ENCODE results near the gene OSTN. TPM values are rescaled to one million over a fixed set of nuclear protein-coding genes. Genes with fewer than 3 reads are reported as not detected.

Gene OSTN
- total and polyA plus RNA-seq, 12 donors, result under 0.01 TPM; not detected in 11

DNA sequence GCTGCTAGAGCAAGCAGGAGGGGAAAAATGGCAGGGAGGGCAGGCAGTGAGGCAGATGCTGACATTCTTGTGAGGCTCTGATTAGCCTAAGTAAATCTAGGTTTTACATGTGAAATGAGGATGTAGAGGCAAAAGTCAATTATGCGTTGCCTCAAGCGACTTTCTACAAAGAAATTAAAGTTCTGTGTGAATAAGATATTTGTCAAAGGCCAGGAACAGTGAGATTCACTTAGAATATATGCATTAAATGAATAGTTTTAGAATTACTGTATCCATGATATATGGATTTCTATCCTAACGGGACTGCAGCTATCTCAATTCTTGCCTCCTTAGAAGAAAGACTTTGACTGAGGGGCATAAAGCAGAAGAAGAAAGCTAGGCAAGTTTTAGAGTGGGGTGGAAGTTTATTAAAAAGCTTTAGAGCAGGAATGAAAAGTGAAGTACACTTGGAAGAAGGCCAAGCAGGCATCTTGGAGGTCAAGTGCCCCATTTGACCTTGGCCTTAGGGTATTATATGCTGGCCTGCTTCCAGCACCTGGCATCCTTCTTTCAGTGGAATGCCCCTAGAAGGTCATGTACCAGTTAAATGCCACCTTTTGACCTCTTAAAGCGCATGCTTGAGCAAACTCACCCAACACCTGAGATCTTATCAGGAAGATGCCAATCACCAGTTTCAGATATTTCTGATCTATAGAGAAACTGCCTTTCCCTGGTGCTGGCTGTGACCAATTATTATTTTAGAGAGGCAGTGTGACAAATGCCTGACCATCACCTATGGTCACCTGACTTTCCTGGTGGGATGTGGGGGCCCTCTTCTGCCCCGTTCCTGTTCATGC, 38.2 kb downstream of the OSTN start:
- Histone ChIP-seq H3K4me1 (replicated peaks in 1 of 2) (no peaks in the 10 kb centered on the region), H3K27ac (no peak overlapping the region), H3K36me3 (replicated peaks in 1 of 2) (no peaks in the 10 kb centered on the region), H3K27me3 (no peaks in the 10 kb centered on the region), H3K9me3 (replicated peaks in 1 of 3) (no peaks in the 10 kb centered on the region), H3K4me3 (no peak overlapping the region)
- TF ChIP-seq, protein P1, sequence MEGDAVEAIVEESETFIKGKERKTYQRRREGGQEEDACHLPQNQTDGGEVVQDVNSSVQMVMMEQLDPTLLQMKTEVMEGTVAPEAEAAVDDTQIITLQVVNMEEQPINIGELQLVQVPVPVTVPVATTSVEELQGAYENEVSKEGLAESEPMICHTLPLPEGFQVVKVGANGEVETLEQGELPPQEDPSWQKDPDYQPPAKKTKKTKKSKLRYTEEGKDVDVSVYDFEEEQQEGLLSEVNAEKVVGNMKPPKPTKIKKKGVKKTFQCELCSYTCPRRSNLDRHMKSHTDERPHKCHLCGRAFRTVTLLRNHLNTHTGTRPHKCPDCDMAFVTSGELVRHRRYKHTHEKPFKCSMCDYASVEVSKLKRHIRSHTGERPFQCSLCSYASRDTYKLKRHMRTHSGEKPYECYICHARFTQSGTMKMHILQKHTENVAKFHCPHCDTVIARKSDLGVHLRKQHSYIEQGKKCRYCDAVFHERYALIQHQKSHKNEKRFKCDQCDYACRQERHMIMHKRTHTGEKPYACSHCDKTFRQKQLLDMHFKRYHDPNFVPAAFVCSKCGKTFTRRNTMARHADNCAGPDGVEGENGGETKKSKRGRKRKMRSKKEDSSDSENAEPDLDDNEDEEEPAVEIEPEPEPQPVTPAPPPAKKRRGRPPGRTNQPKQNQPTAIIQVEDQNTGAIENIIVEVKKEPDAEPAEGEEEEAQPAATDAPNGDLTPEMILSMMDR (IDR thresholded peaks at IDR 0.05), result no peak
- no peak for TF ChIP-seq POLR2A (IDR thresholded peaks at IDR 0.05)
- DNase-seq, result no peak
- WGBS, 4 donors, result 83 to 90% (median 87%) methylated on average over 5 of the region's 5 CpGs
- intact Hi-C loops (cut with DNase I), result no loop called here

DNA sequence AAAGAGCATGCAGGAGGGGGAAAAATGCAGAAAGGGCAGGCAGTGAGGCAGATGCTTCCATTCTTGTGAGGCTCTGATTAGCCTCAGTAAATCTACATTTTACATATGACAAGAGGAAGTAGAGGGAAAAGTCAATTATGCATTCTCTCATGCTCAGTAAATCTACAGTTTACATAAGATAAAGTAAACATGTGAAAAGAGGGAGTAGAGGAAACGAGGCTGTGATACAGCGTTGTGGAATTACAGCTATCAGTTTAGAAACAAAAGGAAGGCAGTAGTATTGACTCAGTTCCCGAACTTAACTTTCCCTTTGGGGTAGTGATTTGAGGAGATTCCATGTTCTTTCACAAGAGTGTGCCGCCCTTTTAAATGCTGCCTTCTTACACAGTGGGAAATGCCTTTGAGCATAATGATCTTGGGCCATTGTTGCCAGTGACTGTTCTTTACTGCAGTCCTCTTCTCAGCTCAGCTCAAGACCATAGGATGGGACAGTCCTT, 39.3 kb downstream of the OSTN start:
- no peak for TF ChIP-seq POLR2A (IDR thresholded peaks at IDR 0.05)
- TF ChIP-seq, protein P1 (IDR thresholded peaks at IDR 0.05), result no peak
- intact Hi-C loops (cut with DNase I), result no loop called here
- WGBS, 4 donors, result 75 to 85% (median 76%) methylated on average over 4 of the region's 4 CpGs
- no peaks in the 10 kb centered on the region for H3K9me3 ChIP-seq (replicated peaks in 1 of 3)
- no peak overlapping the region for H3K4me3 ChIP-seq
- H3K36me3 ChIP-seq (replicated peaks in 1 of 2), result no peaks in the 10 kb centered on the region
- no peak overlapping the region for H3K27ac ChIP-seq
- no peaks in the 10 kb centered on the region for H3K27me3 ChIP-seq
- no peaks in the 10 kb centered on the region for H3K4me1 ChIP-seq (replicated peaks in 1 of 2)
- DNase-seq, result no peak

DNA sequence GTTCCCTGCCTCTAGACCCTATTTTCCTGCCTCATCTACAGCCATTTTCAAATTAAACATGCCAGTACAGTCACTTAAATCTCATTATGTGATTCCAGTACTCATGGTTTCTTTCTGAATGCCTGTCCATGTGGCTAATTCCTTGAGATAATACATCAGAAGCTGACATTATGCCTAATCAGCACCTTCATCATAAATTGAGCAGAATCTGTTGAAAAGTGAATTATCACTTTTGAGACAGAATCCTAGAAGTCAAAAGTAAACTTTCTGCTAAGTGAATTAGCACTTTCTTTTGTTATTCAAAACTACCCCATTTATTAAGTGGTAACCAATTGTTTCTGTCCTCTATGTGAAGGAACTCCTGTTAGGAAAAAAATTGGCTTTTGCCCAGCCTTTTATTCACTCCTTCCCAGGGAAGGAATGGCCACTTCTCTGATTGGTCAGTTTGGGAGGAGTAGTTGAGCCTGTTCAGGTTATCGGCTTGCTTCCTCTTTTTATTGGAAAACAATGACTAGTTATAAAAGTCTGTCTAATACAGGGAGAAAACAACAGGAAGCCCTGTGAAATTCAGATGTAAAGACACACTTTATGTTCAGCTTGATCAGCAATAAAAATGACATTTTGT, 40.5 kb downstream of the OSTN start:
- no peak for DNase-seq
- Histone ChIP-seq H3K27me3 (no peaks in the 10 kb centered on the region), H3K4me1 (replicated peaks in 1 of 2) (no peaks in the 10 kb centered on the region), H3K36me3 (replicated peaks in 1 of 2) (no peaks in the 10 kb centered on the region), H3K27ac (no peak overlapping the region), H3K9me3 (replicated peaks in 1 of 3) (no peaks in the 10 kb centered on the region), H3K4me3 (no peak overlapping the region)
- TF ChIP-seq, protein P1 (IDR thresholded peaks at IDR 0.05), result no peak
- no peak for TF ChIP-seq POLR2A (IDR thresholded peaks at IDR 0.05)
- WGBS, 4 donors, result 65 to 82% (median 66%) methylated on average over 1 of the region's 1 CpG
- intact Hi-C loops (cut with DNase I), result loop anchor here in 1 of 2 donors (10.0 kb wide), 1 partner anchor 155 kb away; no protein-coding TSS in a partner anchor

DNA sequence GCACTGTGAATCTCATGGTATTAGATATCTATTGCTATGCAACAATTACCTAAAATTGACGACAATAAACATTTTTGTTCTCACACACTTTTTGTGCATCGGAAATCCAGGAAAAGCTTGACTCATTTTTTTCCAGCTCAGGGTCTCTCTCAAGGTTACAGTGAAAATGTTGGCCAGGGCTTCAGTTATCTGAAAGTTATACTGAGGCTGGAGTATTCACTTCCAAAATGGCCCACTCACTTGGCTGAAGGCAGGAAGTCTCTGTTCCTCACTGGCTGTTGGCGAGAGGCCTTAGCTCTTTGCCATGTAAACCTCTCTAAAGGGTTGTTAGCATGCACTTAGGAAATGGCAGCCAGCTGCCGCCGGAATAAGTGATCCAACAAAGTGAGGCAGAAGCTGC, 41.4 kb downstream of the OSTN start:
- Histone ChIP-seq H3K9me3 (replicated peaks in 1 of 3) (no peaks in the 10 kb centered on the region), H3K27me3 (no peaks in the 10 kb centered on the region), H3K4me1 (replicated peaks in 1 of 2) (no peaks in the 10 kb centered on the region), H3K27ac (no peak overlapping the region), H3K4me3 (no peak overlapping the region), H3K36me3 (replicated peaks in 1 of 2) (no peaks in the 10 kb centered on the region)
- WGBS, 4 donors, result 75 to 82% (median 78%) methylated on average over 5 of the region's 5 CpGs
- TF ChIP-seq POLR2A (IDR thresholded peaks at IDR 0.05), result no peak
- TF ChIP-seq, protein P1 (IDR thresholded peaks at IDR 0.05), result no peak
- DNase-seq, result no peak
- intact Hi-C loops (cut with DNase I), result loop anchor here in 1 of 2 donors (10.0 kb wide), 1 partner anchor 154 kb away; no protein-coding TSS in a partner anchor
